H1 (cell line): ENCODE measurements around the gene CACUL1. TPM values are rescaled to one million over a fixed set of nuclear protein-coding genes. Genes with fewer than 3 reads are reported as not detected.

Experiments used
- BACH1 ChIP-seq: IDR thresholded peaks from 2 replicates; pipeline ENCODE4 v1.6.1; 2012; ENCODE audit warnings: low read length, improper control_type of control experiment
- CBX5 ChIP-seq: fragments of 300-800, 300-1000 bp; sonication (generic); IDR thresholded peaks from 2 replicates; pipeline ENCODE4 v1.7.1; 2016; ENCODE audit warnings: antibody characterized with exemption, low read length, low read depth
- GTF2F1 ChIP-seq: IDR thresholded peaks from 2 replicates; pipeline ENCODE4 v1.6.1; 2012; ENCODE audit warnings: low read depth, low read length, improper control_type of control experiment, borderline replicate concordance
- JUN ChIP-seq: IDR thresholded peaks from 2 replicates; pipeline ENCODE4 v1.6.1; 2011; ENCODE audit warnings: low read depth, mild to moderate bottlenecking, improper control_type of control experiment, low read length
- POLR2A ChIP-seq, 2 experiments: IDR thresholded peaks; 1 replicate in 1 of 2; 2 replicates in 1 of 2; pipeline ENCODE4 v1.6.1; 2011; ENCODE audit warnings: low read depth in 2 of 2, low read length in 2 of 2, mild to moderate bottlenecking in 2 of 2; ENCODE audit errors: control extremely low read depth in 1 of 2
- TCF12 ChIP-seq: IDR thresholded peaks from 2 replicates; pipeline ENCODE4 v1.6.1; 2011; ENCODE audit warnings: low read depth, mild to moderate bottlenecking, low read length
- polyA plus RNA-seq, 7 experiments: library from polyadenylated mRNA; depleted of rRNA in 3 of 7; stranded (reverse) in 5 of 7; unstranded in 2 of 7; fragments of >200 nt in 5 of 7; fragments of 200-250 nt in 2 of 7; gene quantifications; 1 replicate in 5 of 7; 2 replicates in 1 of 7; 4 replicates in 1 of 7; pipeline versions ENCODE4 v1.2.1 to v1.2.3, GENCODE V29; 2011 to 2013; ENCODE audit warnings: missing spikeins in 2 of 7, mixed read lengths in 2 of 7
- total RNA-seq: library from RNA; stranded (reverse); fragmentation: NEBNext Ultra II Directional; extraction: Animal tissue kit (Norgen Biotek cat#: 25700); gene quantifications from 2 replicates; pipeline ENCODE4 v1.2.1, GENCODE V29; 2021

CACUL1 gene
- total and polyA plus RNA-seq, 2 of the 8 experiments (the other 6 are each of a cell fraction or from before 2014, with no cell fraction given): 6.5 to 34.2 TPM

- no peak for TF ChIP-seq TCF12
- no peak for TF ChIP-seq JUN
- no peak for TF ChIP-seq POLR2A (IDR thresholded peaks at IDR 0.05; ENCODE audit: control extremely low read depth in 1 of 2, low read depth in 2 of 2, low read length in 2 of 2)
- TF ChIP-seq GTF2F1: no peak
- no peak for TF ChIP-seq CBX5
- TF ChIP-seq BACH1: no peak
- TF ChIP-seq, all 59 proteins: peak for 0
Measured at GRCh38 chr10:118737603-118738302, 17.0 kb downstream of the CACUL1 start (continued).
